Sigmoid colon (tissue), 7 donors: ENCODE measurements around the gene STK25. TPM values are rescaled to one million over a fixed set of nuclear protein-coding genes. Genes with fewer than 3 reads are reported as not detected.

Experiments
- DNase-seq: peaks from one replicate; pipeline ENCODE4 v3.0.0-alpha.2; 2019
- H3K27ac ChIP-seq, 4 donors: fragments of 200-600 bp; sonication (generic); one replicate each; pipeline ENCODE4 v1.5.1; 2016 to 2019; ENCODE audit warnings: mild to moderate bottlenecking in 1 of 4
- H3K27me3 ChIP-seq, 3 donors: fragments of 200-600 bp; sonication (generic); one replicate each; pipeline ENCODE4 v1.5.1; 2019; ENCODE audit warnings: mild to moderate bottlenecking in 1 of 3
- H3K36me3 ChIP-seq, 4 donors: fragments of 200-600 bp; sonication (generic); one replicate each; pipeline ENCODE4 v1.5.1; 2016 to 2019
- H3K4me1 ChIP-seq, 4 donors: fragments of 200-600 bp; sonication (generic); one replicate each; pipeline ENCODE4 v1.5.1; 2017 to 2019
- H3K4me3 ChIP-seq, 4 donors: fragments of 200-600 bp; sonication (generic); one replicate each; pipeline ENCODE4 v1.5.1; 2017 to 2019; ENCODE audit warnings: mild to moderate bottlenecking in 2 of 4, moderate library complexity in 1 of 4
- H3K9me3 ChIP-seq, 4 donors: fragments of 200-600 bp in 3 of 4; sonication (generic) in 3 of 4; one replicate each; pipeline versions ENCODE4 v1.5.1 to v1.6.1; 2013 to 2019
- EP300 ChIP-seq, 4 donors: sonication (generic); formaldehyde crosslinking; IDR thresholded peaks; one replicate each; pipeline ENCODE4 v1.6.1; 2017; ENCODE audit warnings: antibody characterized with exemption in 4 of 4
- POLR2A ChIP-seq, 2 donors: fragments of 450-650 bp; IDR thresholded peaks; one replicate each; pipeline ENCODE4 v1.6.1; 2016; ENCODE audit warnings: antibody characterized with exemption in 2 of 2, mild to moderate bottlenecking in 2 of 2, moderate library complexity in 2 of 2
- POLR2AphosphoS5 ChIP-seq, 4 donors: sonication (generic); formaldehyde crosslinking; IDR thresholded peaks; one replicate each; pipeline ENCODE4 v1.6.1; 2017; ENCODE audit warnings: antibody characterized with exemption in 4 of 4
- WGBS, 2 donors: extraction: QIAGEN DNeasy Blood & Tissue Kit; methylation state at CpG; one replicate each; pipeline ENCODE4 v1.1.7; 2013; 5-methylcytosine and 5-hydroxymethylcytosine counted together
- intact Hi-C: fragments of 100-400 bp; cut with DNase I; formaldehyde crosslinking; loops from one replicate; pipeline ENCODE4 v1.15.1; 2023
- polyA plus RNA-seq, 3 donors: library from polyadenylated mRNA; stranded (reverse); fragments of 200-250 nt; gene quantifications; one replicate each; pipeline ENCODE4 v1.2.3, GENCODE V29; 2013
- total RNA-seq, 4 donors: library from RNA; depleted of rRNA; stranded (reverse); fragments of >200 nt; gene quantifications; one replicate each; pipeline ENCODE4 v1.1.0, GENCODE V29; 2016
- TF ChIP-seq, protein P1 (sequence below), 4 experiments: fragments of 450-650 bp in 3 of 4; fragments of 200-600 bp in 1 of 4; IDR thresholded peaks; one replicate each; pipeline ENCODE4 v1.5.1; 2016 to 2019; ENCODE audit warnings: antibody characterized with exemption in 4 of 4, mild to moderate bottlenecking in 3 of 4, moderate library complexity in 2 of 4
- donor health status: healthy with polysubstance abuse.
- donor health status: Bipolar disorder and iron deficiency.
- donor health status: healthy.

The STK25 gene
- total RNA-seq (100 to 1,000 TPM; 125 to 266 (median 178) TPM), polyA plus RNA-seq (100 to 1,000 TPM in 1 of 3 donors, 10 to 100 TPM in 2; 77.7 to 135 (median 79.3) TPM)

DNA sequence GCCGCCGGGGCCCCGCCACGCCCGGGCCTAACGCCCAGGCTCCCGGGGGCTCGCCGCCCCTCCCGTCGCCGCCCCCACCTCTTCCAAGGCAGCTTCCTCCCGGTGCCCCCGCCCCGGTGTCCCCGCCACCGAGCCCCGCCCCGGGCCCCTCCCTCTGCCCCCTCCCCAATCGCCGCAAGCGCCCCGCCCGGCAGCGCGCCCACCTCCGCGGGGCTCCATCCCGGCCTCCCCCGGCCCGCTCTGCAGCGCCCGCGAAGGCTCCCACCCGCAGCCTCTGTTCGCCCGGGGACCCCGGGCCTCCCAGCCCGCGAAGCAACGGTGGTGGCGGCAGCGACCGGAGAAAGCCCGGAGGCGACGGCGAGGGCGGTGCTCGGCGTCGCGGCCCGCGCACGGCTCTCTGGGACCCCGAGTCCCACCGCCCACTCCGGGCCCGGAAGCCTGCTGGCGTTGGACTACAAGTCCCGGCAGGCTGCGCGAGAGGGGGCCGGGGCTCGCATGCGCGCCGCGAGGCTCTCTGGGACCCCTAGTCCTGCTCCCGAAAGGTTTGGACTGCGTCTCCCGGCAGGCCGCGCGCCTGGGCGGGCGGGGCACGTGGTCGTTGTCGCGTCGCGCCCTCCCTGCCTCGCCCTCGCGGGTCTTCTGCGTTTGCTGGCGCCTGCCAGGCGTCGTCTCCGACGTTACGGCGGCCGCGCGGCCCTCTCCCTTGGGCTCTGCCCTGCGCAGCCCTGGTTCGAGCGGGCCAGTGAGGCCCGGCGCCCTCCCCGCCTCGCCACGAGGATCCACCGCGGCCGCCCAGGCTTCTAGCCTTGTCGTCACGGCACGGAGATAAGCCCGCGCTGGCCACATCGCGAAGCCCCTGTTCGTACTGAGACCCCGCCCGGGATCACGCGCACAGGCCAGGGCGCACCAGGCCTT, at the start of gene STK25:
Gene STK25, minus strand, starts transcription at position 345 of the 915 bp plus-strand sequence. CDS start 549 bp downstream, outside the sequence.
- H3K9me3 ChIP-seq: no peaks in the 10 kb centered on the region
- intact Hi-C loops: loop anchor here (1.0 to 5.0 kb wide), 5 partner anchors 50 to 194 kb away; partner anchors contain the start of genes ATG4B, BOK, FARP2 and ING5
- 1% methylated on average over 121 to 122 of the region's 122 CpGs for WGBS, 2 donors
- peak within 1 kb of the TSS; percentile 82 to 91 (median 90) for H3K27ac ChIP-seq
- peak within 1 kb of the TSS; percentile 65 to 99 (median 76) for H3K4me3 ChIP-seq
- peak; percentile 99 for DNase-seq
- no peaks in the 10 kb centered on the region for H3K27me3 ChIP-seq
- peak; percentile 52 to 87 (median 84) for TF ChIP-seq POLR2AphosphoS5 (IDR thresholded peaks at IDR 0.05)
- TF ChIP-seq, protein P1, sequence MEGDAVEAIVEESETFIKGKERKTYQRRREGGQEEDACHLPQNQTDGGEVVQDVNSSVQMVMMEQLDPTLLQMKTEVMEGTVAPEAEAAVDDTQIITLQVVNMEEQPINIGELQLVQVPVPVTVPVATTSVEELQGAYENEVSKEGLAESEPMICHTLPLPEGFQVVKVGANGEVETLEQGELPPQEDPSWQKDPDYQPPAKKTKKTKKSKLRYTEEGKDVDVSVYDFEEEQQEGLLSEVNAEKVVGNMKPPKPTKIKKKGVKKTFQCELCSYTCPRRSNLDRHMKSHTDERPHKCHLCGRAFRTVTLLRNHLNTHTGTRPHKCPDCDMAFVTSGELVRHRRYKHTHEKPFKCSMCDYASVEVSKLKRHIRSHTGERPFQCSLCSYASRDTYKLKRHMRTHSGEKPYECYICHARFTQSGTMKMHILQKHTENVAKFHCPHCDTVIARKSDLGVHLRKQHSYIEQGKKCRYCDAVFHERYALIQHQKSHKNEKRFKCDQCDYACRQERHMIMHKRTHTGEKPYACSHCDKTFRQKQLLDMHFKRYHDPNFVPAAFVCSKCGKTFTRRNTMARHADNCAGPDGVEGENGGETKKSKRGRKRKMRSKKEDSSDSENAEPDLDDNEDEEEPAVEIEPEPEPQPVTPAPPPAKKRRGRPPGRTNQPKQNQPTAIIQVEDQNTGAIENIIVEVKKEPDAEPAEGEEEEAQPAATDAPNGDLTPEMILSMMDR (IDR thresholded peaks at IDR 0.05): peak in 1 of 4 experiments; percentile 2
- peak in 1 of 2 donors; percentile 29 for TF ChIP-seq POLR2A (IDR thresholded peaks at IDR 0.05)
- TF ChIP-seq EP300 (IDR thresholded peaks at IDR 0.05): peak in 1 of 4 donors; percentile 38
- H3K4me1 ChIP-seq: peaks cover 0 to 43% (median 40%) of the 10 kb centered on the region in 4 donors
- H3K36me3 ChIP-seq: no peaks in the 10 kb centered on the region

DNA sequence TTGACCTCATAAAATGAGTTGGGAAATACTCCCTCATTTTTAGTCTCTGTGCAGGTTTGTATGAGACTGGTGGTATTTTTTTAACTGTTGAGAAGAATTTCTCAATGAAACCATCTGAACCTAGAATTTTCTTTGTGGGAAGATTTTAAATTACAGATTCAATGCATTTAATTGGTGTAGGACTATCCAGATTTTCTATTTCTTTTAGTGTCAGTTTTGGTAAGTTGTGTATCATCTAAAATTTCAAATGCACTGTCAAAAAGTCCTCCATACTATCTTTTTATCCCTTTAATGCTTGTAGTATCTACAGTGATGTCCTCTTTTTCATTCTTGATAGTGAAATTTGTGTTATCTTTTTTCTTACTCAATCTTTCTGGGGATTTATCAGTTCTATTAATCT, 48.4 kb upstream of the STK25 start:
- Histone ChIP-seq H3K36me3 (no peaks in the 10 kb centered on the region), H3K9me3 (peaks cover 0 to 4% (median 0%) of the 10 kb centered on the region in 4 donors), H3K4me1 (peaks cover 0 to 32% (median 28%) of the 10 kb centered on the region in 4 donors), H3K4me3 (no peak overlapping the region), H3K27ac (no peak overlapping the region), H3K27me3 (no peaks in the 10 kb centered on the region)
- no peak for TF ChIP-seq EP300 (IDR thresholded peaks at IDR 0.05)
- TF ChIP-seq, protein P1 (IDR thresholded peaks at IDR 0.05): no peak
- TF ChIP-seq POLR2AphosphoS5 (IDR thresholded peaks at IDR 0.05): no peak
- no peak for TF ChIP-seq POLR2A (IDR thresholded peaks at IDR 0.05)
- no peak for DNase-seq
- intact Hi-C loops: no loop called here

- no peak for TF ChIP-seq EP300 (IDR thresholded peaks at IDR 0.05)
- no peak overlapping the region for H3K27ac ChIP-seq
- intact Hi-C loops: no loop called here
- H3K9me3 ChIP-seq: peaks cover 0 to 4% (median 0%) of the 10 kb centered on the region in 4 donors
- DNase-seq: no peak
- 35 to 50% methylated on average over 3 of the region's 3 CpGs for WGBS, 2 donors
- H3K27me3 ChIP-seq: no peaks in the 10 kb centered on the region
- H3K4me1 ChIP-seq: peaks cover 0 to 31% (median 26%) of the 10 kb centered on the region in 4 donors
- no peaks in the 10 kb centered on the region for H3K36me3 ChIP-seq
- H3K4me3 ChIP-seq: no peak overlapping the region
Measured at GRCh38 chr2:241555711-241556110, 47.3 kb upstream of the STK25 start.

GRCh38 chr2:241554610-241555322, 46.4 kb upstream of the STK25 start:
- 79 to 89% methylated on average over 7 of the region's 7 CpGs for WGBS, 2 donors
- Histone ChIP-seq H3K4me1 (peaks cover 0 to 29% (median 23%) of the 10 kb centered on the region in 4 donors), H3K36me3 (no peaks in the 10 kb centered on the region), H3K9me3 (peaks cover 0 to 4% (median 0%) of the 10 kb centered on the region in 4 donors), H3K27ac (no peak overlapping the region), H3K27me3 (no peaks in the 10 kb centered on the region), H3K4me3 (no peak overlapping the region)
- no peak for DNase-seq
- intact Hi-C loops: no loop called here
- TF ChIP-seq POLR2AphosphoS5 (IDR thresholded peaks at IDR 0.05) (no peak), EP300 (IDR thresholded peaks at IDR 0.05) (no peak), POLR2A (IDR thresholded peaks at IDR 0.05) (no peak)
- TF ChIP-seq, protein P1 (IDR thresholded peaks at IDR 0.05): no peak
